ENCODE results near the gene CKAP5.

Gene CKAP5

DNA sequence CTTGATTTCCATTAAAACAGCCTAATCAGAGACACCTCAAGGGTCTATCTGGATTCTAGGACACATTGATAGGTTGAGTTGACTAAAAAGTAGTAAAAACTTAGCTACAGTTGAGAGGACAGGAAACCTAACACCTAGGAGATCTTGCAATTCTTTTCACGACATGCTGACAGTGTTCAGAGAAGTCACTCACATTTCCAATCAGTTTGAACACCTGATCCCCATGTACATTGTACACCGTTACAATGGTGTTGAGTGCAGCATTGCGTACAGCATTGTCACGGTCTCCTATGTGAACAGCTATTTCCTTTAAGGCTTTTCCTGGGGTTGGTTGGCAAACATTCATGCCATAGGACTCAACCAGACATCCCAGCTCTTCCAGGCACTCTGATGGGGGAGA lies 84.3 kb downstream of the CKAP5 start:
- DNase-seq = no peak

DNA sequence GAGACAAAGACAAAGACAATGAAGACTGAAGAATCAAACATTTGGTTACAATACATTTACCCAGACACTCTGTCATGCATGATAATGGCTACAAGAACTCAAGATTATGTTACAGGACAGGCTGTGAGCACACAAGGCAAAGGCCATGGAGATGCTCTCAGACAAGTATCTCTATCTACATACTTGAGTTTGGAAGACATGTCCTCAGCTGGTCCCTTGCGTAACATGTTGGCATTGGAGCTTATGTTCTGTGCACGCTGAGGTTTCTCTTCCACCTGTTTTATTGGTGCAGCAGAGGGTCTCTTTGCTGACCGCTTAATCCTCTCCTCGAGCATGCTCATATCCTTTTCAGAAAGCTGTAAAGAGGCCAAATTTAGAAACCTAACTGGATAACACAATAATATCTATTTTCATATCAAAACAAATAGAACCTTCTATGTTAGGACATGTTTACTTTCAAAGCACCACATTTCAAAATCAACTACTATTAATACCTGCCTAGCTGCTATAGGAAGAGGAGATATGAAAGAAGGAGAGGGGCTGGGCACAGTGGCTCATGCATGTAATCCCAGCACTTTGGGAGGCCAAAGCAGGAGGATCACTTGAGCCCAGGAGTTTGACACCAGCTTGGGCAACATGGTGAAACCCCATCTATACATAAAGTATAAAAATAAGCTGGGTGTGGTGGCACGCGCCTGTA lies 85.5 kb downstream of the CKAP5 start:
- DNase-seq = no peak

DNA sequence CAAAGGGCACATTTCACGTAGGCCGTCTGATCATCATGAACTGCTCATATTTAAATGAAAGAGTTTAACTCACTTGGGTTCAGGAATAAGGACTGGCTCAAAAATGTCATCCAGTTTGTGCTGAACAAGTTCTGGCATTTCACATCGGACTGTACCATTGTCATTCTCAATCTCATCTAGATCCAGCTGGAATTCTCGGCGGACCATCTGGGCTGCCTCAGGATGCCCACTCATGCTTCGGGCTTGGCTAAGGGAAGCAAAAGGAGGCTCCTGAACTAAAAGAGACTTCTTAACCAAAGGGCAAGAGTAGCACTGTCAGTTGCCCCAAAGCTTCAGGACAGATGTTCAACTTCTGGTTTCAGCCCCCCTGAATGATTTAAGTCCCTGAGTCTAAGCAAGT lies 86.9 kb downstream of the CKAP5 start:
- no peak for DNase-seq

- DNase-seq = no peak
Observed at GRCh38 chr11:46755962-46756361, 90.1 kb downstream of the CKAP5 start.

- no peak for DNase-seq
Observed at GRCh38 chr11:46747150-46747549, 98.9 kb downstream of the CKAP5 start.

DNA sequence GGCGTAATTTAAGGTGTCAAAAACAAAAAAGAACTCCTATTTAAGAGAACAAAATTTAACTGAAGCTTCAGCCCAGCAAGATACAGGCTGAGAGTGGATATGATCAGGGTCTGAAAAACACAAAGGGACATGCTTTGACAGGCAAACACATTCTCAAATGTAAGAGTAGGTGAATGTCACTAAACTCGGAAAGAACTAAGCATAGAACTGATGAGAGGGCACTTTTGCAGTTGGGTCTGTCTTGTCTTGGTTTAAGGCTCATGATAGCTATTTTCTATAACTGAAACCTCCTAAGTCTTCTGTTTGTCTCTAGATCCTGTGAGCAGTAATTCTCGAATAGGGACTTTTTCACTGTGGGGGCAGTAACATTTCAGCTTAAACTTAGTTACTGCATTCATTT lies 100.1 kb downstream of the CKAP5 start:
- DNase-seq = no peak

- DNase-seq = no peak
Observed at GRCh38 chr11:46745328-46745727, 100.8 kb downstream of the CKAP5 start.

GRCh38 chr11:46743693-46744339 lies 102.3 kb downstream of the CKAP5 start:
- peak; percentile 43 for DNase-seq

DNA sequence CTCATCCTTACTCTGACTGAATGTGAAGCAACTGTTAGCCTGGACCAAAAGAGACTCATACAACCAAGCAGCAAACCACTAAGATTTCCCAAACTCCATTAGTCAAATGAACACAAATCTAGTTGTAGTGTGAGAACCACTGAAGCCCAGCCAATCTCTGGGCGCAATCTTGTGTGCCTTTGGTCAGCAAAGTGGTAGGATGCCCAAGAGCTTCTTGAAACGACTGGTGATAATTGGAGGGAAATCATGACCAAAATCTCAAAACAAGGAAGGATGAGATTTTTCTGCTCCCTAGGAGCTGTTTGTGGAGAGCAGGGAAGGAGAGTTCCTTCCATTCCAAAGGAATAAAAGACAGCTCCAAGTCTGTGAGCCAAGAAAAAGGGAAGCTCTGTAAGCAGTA lies 103.0 kb downstream of the CKAP5 start:
- DNase-seq = no peak

GRCh38 chr11:46741600-46742484 lies 104.2 kb downstream of the CKAP5 start:
- no peak for DNase-seq

DNA sequence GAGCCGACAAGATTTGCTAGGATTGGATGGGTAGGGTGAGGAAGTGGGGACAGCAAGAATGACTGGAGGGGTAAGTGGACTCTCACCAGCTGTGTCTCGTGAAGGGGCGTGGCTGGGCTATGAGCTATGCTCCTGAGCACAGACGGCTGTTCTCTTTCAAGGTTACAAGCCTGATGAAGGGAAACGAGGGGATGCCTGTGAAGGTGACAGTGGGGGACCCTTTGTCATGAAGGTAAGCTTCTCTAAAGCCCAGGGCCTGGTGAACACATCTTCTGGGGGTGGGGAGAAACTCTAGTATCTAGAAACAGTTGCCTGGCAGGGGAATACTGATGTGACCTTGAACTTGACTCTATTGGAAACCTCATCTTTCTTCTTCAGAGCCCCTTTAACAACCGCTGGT lies 107.2 kb downstream of the CKAP5 start:
- no peak for DNase-seq

- no peak for DNase-seq
Observed at GRCh38 chr11:46737699-46738098, 108.4 kb downstream of the CKAP5 start.

DNA sequence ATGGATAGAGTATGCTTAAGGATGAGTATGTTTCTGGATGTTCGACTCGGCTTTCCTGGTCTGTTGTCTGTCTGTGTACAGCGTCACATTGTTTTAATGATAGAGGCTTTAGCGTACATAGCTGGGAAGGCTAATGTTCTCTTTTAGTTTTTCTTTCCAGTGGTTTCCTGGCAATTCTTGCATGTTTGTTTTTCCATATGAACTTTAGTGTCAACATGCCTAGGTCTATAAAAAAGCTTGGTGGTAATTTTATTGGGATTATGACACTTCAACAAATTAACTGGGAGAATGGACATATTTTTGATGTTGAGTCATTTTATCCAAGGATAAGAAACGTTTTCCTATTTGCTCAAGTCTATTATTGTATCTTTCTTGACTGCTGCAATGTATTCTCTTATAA lies 109.5 kb downstream of the CKAP5 start:
- DNase-seq = no peak

- no peak for DNase-seq
Observed at GRCh38 chr11:46736146-46736545, 109.9 kb downstream of the CKAP5 start.

DNA sequence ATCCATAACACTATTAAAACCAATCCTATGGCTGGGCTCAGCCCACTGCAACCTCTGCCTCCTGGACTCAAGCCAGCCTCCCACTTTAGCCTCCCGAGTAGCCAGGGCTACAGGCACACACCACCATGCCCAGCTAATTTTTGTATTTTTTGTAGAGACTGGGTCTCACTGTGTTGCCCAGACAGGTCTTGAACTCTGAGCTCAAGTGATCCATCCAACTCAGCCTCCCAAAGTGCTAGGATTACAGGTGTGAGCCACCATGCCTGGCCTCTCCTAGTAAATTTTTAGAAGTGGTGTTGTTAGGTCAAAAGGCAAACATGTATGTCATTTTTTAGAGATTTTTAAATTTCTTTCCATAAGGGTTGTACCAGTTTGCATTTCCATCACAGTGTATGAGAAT lies 112.8 kb downstream of the CKAP5 start:
- no peak for DNase-seq

DNA sequence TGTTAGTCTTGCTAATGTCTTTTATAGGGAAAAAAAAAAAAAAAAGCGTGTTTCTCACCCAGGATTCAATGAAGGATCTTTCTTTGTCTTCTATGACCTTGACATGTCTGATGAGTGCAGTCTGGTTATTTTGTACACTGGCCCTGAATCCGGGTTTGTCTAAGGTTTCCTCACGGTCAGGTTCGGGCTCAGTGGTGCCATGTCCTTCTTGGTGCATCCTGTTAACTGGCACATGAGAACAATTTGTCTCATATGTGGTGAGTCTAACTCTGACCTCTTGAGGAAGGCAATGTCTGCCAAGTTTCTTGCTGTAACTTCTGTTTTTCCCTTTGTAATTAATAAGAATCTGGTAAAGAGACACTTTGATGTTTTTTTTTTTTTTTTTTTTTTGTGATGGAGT lies 114.5 kb downstream of the CKAP5 start:
- DNase-seq = no peak

DNA sequence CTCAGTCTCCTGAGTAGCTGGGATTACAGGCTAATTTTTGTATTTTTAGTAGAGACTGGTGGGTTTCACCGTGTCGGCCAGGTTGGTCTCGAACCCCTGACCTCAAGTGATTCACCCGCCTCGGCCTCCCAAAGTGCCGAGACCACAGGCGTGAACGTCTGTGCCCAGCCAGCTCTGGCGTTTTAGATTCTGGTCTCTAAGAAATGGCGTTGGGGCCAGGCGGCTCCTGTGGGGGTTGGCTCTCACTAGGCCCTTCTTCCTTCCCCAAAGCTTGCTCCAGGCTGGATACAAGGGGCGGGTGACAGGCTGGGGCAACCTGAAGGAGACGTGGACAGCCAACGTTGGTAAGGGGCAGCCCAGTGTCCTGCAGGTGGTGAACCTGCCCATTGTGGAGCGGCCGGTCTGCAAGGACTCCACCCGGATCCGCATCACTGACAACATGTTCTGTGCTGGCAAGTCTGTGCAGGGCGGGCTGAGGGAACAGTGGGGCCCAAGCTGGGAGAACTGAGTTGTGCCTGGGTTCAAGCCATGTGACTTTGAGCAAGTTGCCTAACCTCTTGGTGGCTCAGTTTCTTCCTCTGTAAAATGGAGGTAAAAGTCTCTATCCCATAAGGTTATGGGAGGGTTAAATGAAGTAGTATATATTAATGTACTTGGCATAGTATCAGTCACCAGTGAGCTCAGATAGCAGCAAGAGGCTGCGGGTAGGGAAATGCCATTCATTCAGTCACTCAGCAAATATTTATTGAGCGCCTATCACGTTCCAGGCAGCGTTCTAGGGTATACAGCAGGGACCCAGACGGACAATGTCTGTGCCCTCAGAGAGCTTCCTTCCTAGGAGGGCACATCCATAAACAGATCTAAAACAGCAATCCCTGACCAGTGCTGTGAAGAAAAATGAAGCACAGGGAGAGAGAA lies 116.7 kb downstream of the CKAP5 start:
- DNase-seq = no peak

GRCh38 chr11:46728659-46729040 lies 117.4 kb downstream of the CKAP5 start:
- no peak for DNase-seq

DNA sequence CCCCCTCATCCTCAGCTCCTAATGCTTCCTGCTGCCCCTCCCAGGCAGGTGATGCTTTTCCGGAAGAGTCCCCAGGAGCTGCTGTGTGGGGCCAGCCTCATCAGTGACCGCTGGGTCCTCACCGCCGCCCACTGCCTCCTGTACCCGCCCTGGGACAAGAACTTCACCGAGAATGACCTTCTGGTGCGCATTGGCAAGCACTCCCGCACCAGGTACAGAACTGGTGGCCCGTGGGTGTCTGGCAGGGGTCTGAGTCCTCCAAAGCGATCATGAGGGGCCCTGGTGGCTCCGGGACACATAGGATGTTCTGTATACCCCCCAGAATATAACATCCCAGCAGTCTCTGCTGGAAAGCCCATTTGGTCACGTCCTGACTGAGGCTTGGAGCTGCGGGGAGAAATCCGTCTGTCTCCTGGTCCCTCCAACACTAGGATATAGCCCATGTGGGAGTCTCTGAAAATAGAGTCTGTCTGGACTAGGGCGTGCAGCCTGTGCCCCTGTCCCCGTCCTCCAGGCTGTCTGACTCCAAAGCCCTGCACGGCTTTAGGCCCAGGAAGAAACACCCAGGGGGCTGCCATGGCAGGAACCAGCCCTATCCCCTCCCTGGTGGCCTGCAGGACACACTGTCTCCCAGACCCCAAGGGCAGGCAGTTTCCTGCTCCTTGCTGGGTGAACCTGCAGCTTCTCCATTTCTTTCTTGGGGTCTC lies 118.0 kb downstream of the CKAP5 start:
- DNase-seq = no peak

- no peak for DNase-seq
Observed at GRCh38 chr11:46726206-46726862, 119.7 kb downstream of the CKAP5 start.

- DNase-seq = peak; percentile 42
Observed at GRCh38 chr11:46725338-46726205, 120.5 kb downstream of the CKAP5 start.
